HepG2 (cell line): ENCODE measurements around the gene DNAJC5. TPM values are rescaled to one million over a fixed set of nuclear protein-coding genes. Genes with fewer than 3 reads are reported as not detected.
A peak's percentile ranks its signal among the peaks of the same experiment; 100 is the strongest.

Experiments used
- AGO1 ChIP-seq: fragments of 200-400 bp; formaldehyde crosslinking; IDR thresholded peaks from 2 replicates; pipeline ENCODE4 v1.6.1; 2017; ENCODE audit warnings: mild to moderate bottlenecking, low read depth, low read length, moderate library complexity; ENCODE audit not compliant: poor library complexity, severe bottlenecking
- FOXP1 ChIP-seq, 2 experiments: fragments of 450-650 bp in 1 of 2; IDR thresholded peaks; 2 replicates each; pipeline ENCODE4 v1.6.1; 2017 to 2018; ENCODE audit warnings: antibody characterized with exemption in 1 of 2
- GFI1 ChIP-seq: sonication (generic); formaldehyde crosslinking; IDR thresholded peaks from 2 replicates; pipeline ENCODE4 v1.5.0; 2020; ENCODE audit warnings: missing genetic modification reagents, mild to moderate bottlenecking, borderline replicate concordance
- HHEX ChIP-seq: IDR thresholded peaks from 2 replicates; pipeline ENCODE4 v1.6.1; 2016; ENCODE audit warnings: control low read depth
- MIER3 ChIP-seq: IDR thresholded peaks from 2 replicates; pipeline ENCODE4 v1.6.1; 2016; ENCODE audit warnings: missing compliant biosample characterization, borderline replicate concordance
- RNF2 ChIP-seq: fragments of 450-650 bp; conservative IDR thresholded peaks from 2 replicates; pipeline ENCODE4 v1.6.1; 2016; ENCODE audit warnings: low read depth
- SMC3 ChIP-seq: IDR thresholded peaks from 2 replicates; pipeline ENCODE4 v1.6.1; 2011; ENCODE audit warnings: low read length, improper control_type of control experiment
- ZNF143 ChIP-seq: sonication (generic); formaldehyde crosslinking; IDR thresholded peaks from 2 replicates; pipeline ENCODE4 v1.4.0; 2020; ENCODE audit warnings: missing genetic modification reagents
- ZNF33A ChIP-seq: sonication (generic); formaldehyde crosslinking; IDR thresholded peaks from 2 replicates; pipeline ENCODE4 v1.5.1; 2020; ENCODE audit warnings: missing genetic modification reagents, mild to moderate bottlenecking, moderate library complexity, borderline replicate concordance
- ZNF775 ChIP-seq: sonication (generic); formaldehyde crosslinking; IDR thresholded peaks from 2 replicates; pipeline ENCODE4 v1.4.0; 2020; ENCODE audit warnings: missing genetic modification reagents, mild to moderate bottlenecking, moderate library complexity, borderline replicate concordance
- ZNF883 ChIP-seq: sonication (generic); formaldehyde crosslinking; IDR thresholded peaks from 2 replicates; pipeline ENCODE4 v1.5.1; 2020; ENCODE audit warnings: mild to moderate bottlenecking, missing genetic modification reagents; ENCODE audit errors: not compliant biosample characterization
- polyA plus RNA-seq, 8 experiments: library from polyadenylated mRNA; depleted of rRNA in 3 of 8; stranded (reverse) in 7 of 8; unstranded in 1 of 8; fragments of >200 nt; fragmentation: Illumina TruSeq in 4 of 8; extraction: Trizol in 4 of 8; gene quantifications; 2 replicates each; pipeline versions ENCODE4 v1.2.1 to v1.2.3, GENCODE V29; 2011 to 2016; ENCODE audit warnings: low read depth in 4 of 8, missing spikeins in 1 of 8, mixed read lengths in 1 of 8; ENCODE audit not compliant: insufficient read depth in 1 of 8
- total RNA-seq, 5 experiments: library from RNA; depleted of rRNA; stranded (reverse); fragments of >200 nt; fragmentation: Illumina TruSeq; extraction: Trizol; gene quantifications; 2 replicates each; pipeline ENCODE4 v1.2.3, GENCODE V29; 2016; ENCODE audit warnings: low read depth in 1 of 5
- TF ChIP-seq, protein P1 (sequence below): sonication (generic); formaldehyde crosslinking; conservative IDR thresholded peaks from 2 replicates; pipeline ENCODE4 v1.4.0; 2020; ENCODE audit warnings: missing genetic modification reagents
- TF ChIP-seq, protein P2 (sequence below): sonication (generic); formaldehyde crosslinking; IDR thresholded peaks from 2 replicates; pipeline ENCODE4 v1.4.0; 2020; ENCODE audit warnings: mild to moderate bottlenecking, missing genetic modification reagents

Gene DNAJC5
- total and polyA plus RNA-seq, 2 of the 13 experiments (the other 11 are each of a cell fraction or from before 2014, with no cell fraction given): 42.8 to 64.5 TPM

DNA sequence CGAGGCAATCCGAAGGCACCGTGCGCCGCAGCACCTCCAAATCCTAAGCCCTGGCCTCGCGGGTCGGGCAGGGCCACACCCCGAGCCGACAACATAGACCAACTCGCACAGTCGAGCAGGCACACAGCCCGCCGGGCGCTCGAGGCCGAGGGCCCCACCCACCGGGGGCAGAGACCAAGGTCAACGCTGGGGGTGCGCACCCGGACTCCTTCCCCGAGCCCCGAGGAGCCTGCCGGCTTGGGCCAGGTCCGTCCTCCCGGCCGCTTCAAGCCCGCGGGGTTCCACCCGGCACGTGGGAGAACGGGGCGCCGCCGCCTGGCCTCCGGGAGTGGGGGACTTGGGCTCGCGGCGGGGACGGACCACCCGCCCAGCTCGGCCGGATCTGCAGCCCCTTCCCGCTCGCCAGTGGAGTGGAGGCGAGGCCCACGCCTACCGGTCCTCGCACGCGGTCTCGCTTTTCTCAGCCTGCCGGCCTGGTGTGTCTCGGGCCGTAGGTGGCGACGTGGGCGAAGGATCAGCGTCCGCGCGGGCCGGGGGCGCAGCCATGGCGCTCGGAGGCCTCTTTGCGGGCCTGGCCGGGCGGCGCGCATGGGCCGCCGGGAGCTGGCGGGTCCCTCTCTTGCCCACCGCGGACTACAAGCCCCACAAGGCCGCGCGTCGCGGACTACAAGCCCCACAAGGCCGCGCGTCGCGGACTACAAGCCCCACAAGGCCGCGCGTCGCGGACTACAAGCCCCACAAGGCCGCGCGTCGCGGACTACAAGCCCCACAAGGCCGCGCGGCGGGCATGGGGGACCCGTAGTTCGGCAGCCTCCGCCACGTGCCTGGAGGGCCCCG lies 61.1 kb downstream of the DNAJC5 start, which contains the start of gene UCKL1 (continued):
- TF ChIP-seq FOXP1 (IDR thresholded peaks at IDR 0.05) (no peak), FOXP1 (CRISPR knock-in tag; IDR thresholded peaks at IDR 0.05) (peak; percentile 9; the same call in 1 of the 2 replicates), ZNF883 (CRISPR knock-in tag) (peak; percentile 99), ZNF143 (CRISPR knock-in tag) (peak; percentile 98), MIER3 (CRISPR knock-in tag) (peak; percentile 87; the same call in 1 of the 2 replicates), ZNF33A (CRISPR knock-in tag) (no peak), SMC3 (no peak; the same call in 1 of the 2 replicates), HHEX (CRISPR knock-in tag) (no peak), AGO1 (peak; percentile 99), GFI1 (CRISPR knock-in tag) (peak; percentile 92), RNF2 (peak; percentile 89), ZNF775 (peak; percentile 89)
- TF ChIP-seq, protein P1, sequence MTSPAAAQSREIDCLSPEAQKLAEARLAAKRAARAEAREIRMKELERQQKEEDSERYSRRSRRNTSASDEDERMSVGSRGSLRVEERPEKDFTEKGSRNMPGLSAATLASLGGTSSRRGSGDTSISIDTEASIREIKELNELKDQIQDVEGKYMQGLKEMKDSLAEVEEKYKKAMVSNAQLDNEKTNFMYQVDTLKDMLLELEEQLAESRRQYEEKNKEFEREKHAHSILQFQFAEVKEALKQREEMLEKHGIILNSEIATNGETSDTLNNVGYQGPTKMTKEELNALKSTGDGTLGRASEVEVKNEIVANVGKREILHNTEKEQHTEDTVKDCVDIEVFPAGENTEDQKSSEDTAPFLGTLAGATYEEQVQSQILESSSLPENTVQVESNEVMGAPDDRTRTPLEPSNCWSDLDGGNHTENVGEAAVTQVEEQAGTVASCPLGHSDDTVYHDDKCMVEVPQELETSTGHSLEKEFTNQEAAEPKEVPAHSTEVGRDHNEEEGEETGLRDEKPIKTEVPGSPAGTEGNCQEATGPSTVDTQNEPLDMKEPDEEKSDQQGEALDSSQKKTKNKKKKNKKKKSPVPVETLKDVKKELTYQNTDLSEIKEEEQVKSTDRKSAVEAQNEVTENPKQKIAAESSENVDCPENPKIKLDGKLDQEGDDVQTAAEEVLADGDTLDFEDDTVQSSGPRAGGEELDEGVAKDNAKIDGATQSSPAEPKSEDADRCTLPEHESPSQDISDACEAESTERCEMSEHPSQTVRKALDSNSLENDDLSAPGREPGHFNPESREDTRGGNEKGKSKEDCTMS (CRISPR knock-in tag): no peak; the same call in 1 of the 2 replicates
- TF ChIP-seq, protein P2, sequence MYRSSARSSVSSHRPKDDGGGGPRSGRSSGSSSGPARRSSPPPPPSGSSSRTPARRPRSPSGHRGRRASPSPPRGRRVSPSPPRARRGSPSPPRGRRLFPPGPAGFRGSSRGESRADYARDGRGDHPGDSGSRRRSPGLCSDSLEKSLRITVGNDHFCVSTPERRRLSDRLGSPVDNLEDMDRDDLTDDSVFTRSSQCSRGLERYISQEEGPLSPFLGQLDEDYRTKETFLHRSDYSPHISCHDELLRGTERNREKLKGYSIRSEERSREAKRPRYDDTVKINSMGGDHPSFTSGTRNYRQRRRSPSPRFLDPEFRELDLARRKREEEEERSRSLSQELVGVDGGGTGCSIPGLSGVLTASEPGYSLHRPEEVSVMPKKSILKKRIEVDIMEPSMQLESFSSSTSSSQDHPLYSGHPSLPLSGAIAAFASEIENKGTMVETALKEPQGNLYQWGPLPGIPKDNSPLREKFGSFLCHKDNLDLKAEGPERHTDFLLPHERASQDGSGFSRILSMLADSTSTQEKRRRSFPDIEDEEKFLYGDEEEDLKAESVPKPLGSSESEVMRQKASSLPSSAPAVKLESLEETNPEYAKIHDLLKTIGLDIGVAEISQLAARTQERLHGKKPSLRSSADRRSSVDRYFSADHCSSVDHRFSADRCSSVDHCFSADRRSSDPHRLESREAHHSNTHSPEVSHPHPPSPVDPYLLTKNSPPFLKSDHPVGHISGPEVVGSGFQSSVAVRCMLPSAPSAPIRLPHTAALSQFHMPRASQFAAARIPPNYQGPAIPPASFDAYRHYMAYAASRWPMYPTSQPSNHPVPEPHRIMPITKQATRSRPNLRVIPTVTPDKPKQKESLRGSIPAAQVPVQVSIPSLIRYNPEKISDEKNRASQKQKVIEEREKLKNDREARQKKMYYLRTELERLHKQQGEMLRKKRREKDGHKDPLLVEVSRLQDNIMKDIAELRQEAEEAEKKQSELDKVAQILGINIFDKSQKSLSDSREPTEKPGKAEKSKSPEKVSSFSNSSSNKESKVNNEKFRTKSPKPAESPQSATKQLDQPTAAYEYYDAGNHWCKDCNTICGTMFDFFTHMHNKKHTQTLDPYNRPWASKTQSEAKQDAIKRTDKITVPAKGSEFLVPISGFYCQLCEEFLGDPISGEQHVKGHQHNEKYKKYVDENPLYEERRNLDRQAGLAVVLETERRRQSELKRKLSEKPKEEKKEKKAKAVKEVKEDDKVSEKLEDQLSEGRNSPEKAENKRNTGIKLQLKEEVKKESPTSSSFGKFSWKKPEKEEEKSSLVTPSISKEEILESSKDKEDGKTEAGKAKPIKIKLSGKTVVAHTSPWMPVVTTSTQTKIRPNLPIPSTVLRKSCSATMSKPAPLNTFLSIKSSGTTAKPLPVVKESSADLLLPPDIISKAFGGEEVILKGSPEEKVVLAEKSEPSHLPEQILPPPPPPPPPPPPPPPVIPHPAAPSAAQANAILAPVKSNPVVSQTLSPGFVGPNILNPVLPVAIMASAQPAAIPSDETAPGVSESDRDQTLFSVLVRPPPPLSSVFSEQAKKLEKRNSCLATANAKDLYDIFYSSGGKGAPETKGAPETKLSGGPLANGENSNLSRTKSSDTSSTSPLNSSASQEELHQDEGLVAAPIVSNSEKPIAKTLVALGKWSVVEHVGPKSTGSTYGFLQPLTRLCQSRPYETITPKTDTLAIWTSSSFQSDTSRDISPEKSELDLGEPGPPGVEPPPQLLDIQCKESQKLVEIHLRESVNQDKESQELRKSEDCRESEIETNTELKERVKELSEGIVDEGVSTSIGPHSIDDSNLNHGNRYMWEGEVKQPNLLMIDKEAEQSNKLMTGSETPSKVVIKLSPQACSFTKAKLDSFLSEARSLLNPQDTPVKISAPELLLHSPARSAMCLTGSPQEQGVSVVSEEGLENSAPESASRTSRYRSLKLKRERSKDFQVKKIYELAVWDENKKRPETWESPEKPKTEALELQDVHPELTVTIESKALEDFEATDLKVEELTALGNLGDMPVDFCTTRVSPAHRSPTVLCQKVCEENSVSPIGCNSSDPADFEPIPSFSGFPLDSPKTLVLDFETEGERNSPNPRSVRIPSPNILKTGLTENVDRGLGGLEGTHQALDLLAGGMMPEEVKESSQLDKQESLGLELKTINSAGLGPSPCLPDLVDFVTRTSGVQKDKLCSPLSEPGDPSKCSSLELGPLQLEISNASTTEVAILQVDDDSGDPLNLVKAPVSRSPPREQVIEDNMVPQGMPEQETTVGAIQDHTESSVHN: peak; percentile 96
